SK-N-SH (cell line): ENCODE data around the gene IRF2BP1. TPM values are rescaled to one million over a fixed set of nuclear protein-coding genes. Genes with fewer than 3 reads are reported as not detected.

Experiments used
- CTCF ChIA-PET: fragments of 300-600, 350-600 bp; formaldehyde crosslinking; extraction: SDS; loops from one replicate; lab custom pipeline; 2021; lab: Yijun Ruan, JAX
- POLR2A ChIA-PET: fragments of 350-600 bp; sonication (Branson Sonifier 250); formaldehyde crosslinking; extraction: SDS; loops from one replicate; lab custom pipeline; 2020; ENCODE audit warnings: antibody characterized with exemption, inconsistent platforms; lab: Yijun Ruan, JAX
- DNase-seq: peaks from one replicate; pipeline ENCODE4 v3.0.0; 2012
- H2AFZ ChIP-seq: fragments of 200-600 bp; sonication (generic); 2 replicates; pipeline ENCODE4 v1.8.1; 2016; ENCODE audit warnings: antibody characterized with exemption, mild to moderate bottlenecking, low read depth
- H3F3A ChIP-seq: fragments of 200-600 bp; sonication (generic); replicated peaks from 2 replicates; pipeline ENCODE3; 2016; ENCODE audit warnings: antibody characterized with exemption, mild to moderate bottlenecking; ENCODE audit not compliant: insufficient read depth
- H3K27ac ChIP-seq, 2 experiments: fragments of 200-500 bp in 1 of 2; fragments of 200-600 bp in 1 of 2; sonication (Bioruptor generic) in 1 of 2; sonication (generic), shearing (Covaris generic) in 1 of 2; 2 replicates each; pipeline versions ENCODE4 v1.5.1 to v1.6.1; 2014 to 2016; ENCODE audit warnings: low read depth in 2 of 2, inconsistent platforms in 1 of 2, low read length in 1 of 2, mild to moderate bottlenecking in 1 of 2, mixed read lengths in 1 of 2
- H3K27me3 ChIP-seq: fragments of 200-600 bp; sonication (generic), shearing (Covaris generic); 2 replicates; pipeline ENCODE4 v1.6.1; 2016; ENCODE audit warnings: mixed run types; ENCODE audit not compliant: insufficient read depth
- H3K36me3 ChIP-seq, 2 experiments: fragments of 200-500 bp in 1 of 2; fragments of 200-600 bp in 1 of 2; sonication (Bioruptor generic) in 1 of 2; sonication (generic) in 1 of 2; replicated peaks in 1 of 2; 2 replicates each; pipeline versions ENCODE3 to v1.5.1; 2014 to 2016; ENCODE audit warnings: low read length in 1 of 2, mild to moderate bottlenecking in 1 of 2; ENCODE audit not compliant: insufficient read depth in 2 of 2, control insufficient read depth in 1 of 2
- H3K4me1 ChIP-seq, 2 experiments: fragments of 200-500 bp in 1 of 2; fragments of 200-600 bp in 1 of 2; sonication (Bioruptor generic) in 1 of 2; sonication (generic), shearing (Covaris generic) in 1 of 2; 2 replicates each; pipeline versions ENCODE4 v1.5.1 to v1.6.1; 2014 to 2016; ENCODE audit warnings: low read depth in 1 of 2, low read length in 1 of 2, mixed run types in 1 of 2; ENCODE audit not compliant: insufficient read depth in 2 of 2, control insufficient read depth in 1 of 2
- H3K4me2 ChIP-seq: fragments of 200-600 bp; sonication (generic), shearing (Covaris generic); 2 replicates; pipeline ENCODE4 v1.6.1; 2017; ENCODE audit warnings: mixed run types
- H3K4me3 ChIP-seq, 2 experiments: fragments of 200-500 bp in 1 of 2; fragments of 200-600 bp in 1 of 2; sonication (Bioruptor generic) in 1 of 2; sonication (generic), shearing (Covaris generic) in 1 of 2; 2 replicates each; pipeline versions ENCODE4 v1.5.1 to v1.8.1; 2014 to 2016; ENCODE audit warnings: low read depth in 2 of 2, inconsistent platforms in 1 of 2, low read length in 1 of 2, mild to moderate bottlenecking in 1 of 2, mixed read lengths in 1 of 2, moderate library complexity in 1 of 2
- H3K79me2 ChIP-seq: fragments of 200-600 bp; sonication (generic); 2 replicates; pipeline ENCODE4 v1.8.1; 2017; ENCODE audit warnings: mild to moderate bottlenecking; ENCODE audit not compliant: insufficient read depth
- H3K9ac ChIP-seq: fragments of 200-600 bp; sonication (generic); 2 replicates; pipeline ENCODE4 v1.6.1; 2017; ENCODE audit warnings: mixed run types
- H3K9me2 ChIP-seq: fragments of 200-600 bp; sonication (generic); 2 replicates; pipeline ENCODE4 v1.6.1; 2017; ENCODE audit warnings: mixed run types
- H3K9me3 ChIP-seq: fragments of 200-600 bp; sonication (generic); 2 replicates; pipeline ENCODE4 v1.6.1; 2017; ENCODE audit warnings: mixed run types, mild to moderate bottlenecking, moderate library complexity
- H4K20me1 ChIP-seq: fragments of 200-600 bp; sonication (generic); 2 replicates; pipeline ENCODE4 v1.6.1; 2017; ENCODE audit warnings: mild to moderate bottlenecking, mixed run types; ENCODE audit not compliant: insufficient read depth
- CHD2 ChIP-seq: fragments of 150-350 bp; IDR thresholded peaks from 2 replicates; pipeline ENCODE4 v1.6.1; 2018; ENCODE audit warnings: low read length; ENCODE audit not compliant: partially characterized antibody
- ELF1 ChIP-seq: IDR thresholded peaks from 2 replicates; pipeline ENCODE4 v1.4.0; 2012
- FOXJ3 ChIP-seq: sonication (generic); formaldehyde crosslinking; IDR thresholded peaks from 2 replicates; pipeline ENCODE4 v1.5.1; 2020; ENCODE audit warnings: mild to moderate bottlenecking, missing genetic modification reagents
- FOXM1 ChIP-seq: IDR thresholded peaks from 2 replicates; pipeline ENCODE4 v1.4.0; 2012; ENCODE audit warnings: low read depth, mild to moderate bottlenecking
- GABPA ChIP-seq: IDR thresholded peaks from 2 replicates; pipeline ENCODE4 v1.4.0; 2012; ENCODE audit warnings: low read depth, mild to moderate bottlenecking
- IRF3 ChIP-seq: fragments of 150-350 bp; IDR thresholded peaks from 2 replicates; pipeline ENCODE4 v1.6.1; 2016; ENCODE audit warnings: mild to moderate bottlenecking, low read depth, low read length
- MAX ChIP-seq: IDR thresholded peaks from 2 replicates; pipeline ENCODE4 v1.4.0; 2012; ENCODE audit warnings: low read depth
- MXI1 ChIP-seq: IDR thresholded peaks from 2 replicates; pipeline ENCODE4 v1.6.1; 2012; ENCODE audit warnings: mild to moderate bottlenecking, low read depth, low read length, improper control_type of control experiment
- NRF1 ChIP-seq: IDR thresholded peaks from 2 replicates; pipeline ENCODE4 v1.6.1; 2012; ENCODE audit warnings: low read depth, mild to moderate bottlenecking, low read length
- PBX3 ChIP-seq: IDR thresholded peaks from 2 replicates; pipeline ENCODE4; 2012
- POLR2AphosphoS5 ChIP-seq: IDR thresholded peaks from 2 replicates; pipeline ENCODE4 v1.6.1; 2012; ENCODE audit warnings: low read depth, low read length
- RAD21 ChIP-seq: IDR thresholded peaks from 2 replicates; pipeline ENCODE4 v1.6.1; 2012; ENCODE audit warnings: mild to moderate bottlenecking, low read length
- RCOR1 ChIP-seq: fragments of 150-350 bp; IDR thresholded peaks from 2 replicates; pipeline ENCODE4 v1.6.1; 2017; ENCODE audit warnings: antibody characterized with exemption, low read length
- RFX5 ChIP-seq: IDR thresholded peaks from 2 replicates; pipeline ENCODE4 v1.6.1; 2012; ENCODE audit warnings: mild to moderate bottlenecking, improper control_type of control experiment, low read length
- RXRA ChIP-seq: IDR thresholded peaks from 2 replicates; pipeline ENCODE4 v1.4.0; 2012; ENCODE audit warnings: low read depth, mild to moderate bottlenecking, borderline replicate concordance
- SIN3A ChIP-seq: IDR thresholded peaks from 2 replicates; pipeline ENCODE4 v1.6.1; 2012; ENCODE audit warnings: low read depth, mild to moderate bottlenecking, low read length, moderate library complexity, borderline replicate concordance
- SMC3 ChIP-seq: IDR thresholded peaks from 2 replicates; pipeline ENCODE4 v1.6.1; 2012; ENCODE audit warnings: low read depth, low read length, improper control_type of control experiment
- USF1 ChIP-seq: IDR thresholded peaks from 2 replicates; pipeline ENCODE4 v1.4.0; 2012; ENCODE audit warnings: low read depth, borderline replicate concordance
- USF2 ChIP-seq: fragments of 150-350 bp; IDR thresholded peaks from 2 replicates; pipeline ENCODE4 v1.6.1; 2017; ENCODE audit warnings: antibody characterized with exemption, low read length, low read depth, borderline replicate concordance
- YY1 ChIP-seq: IDR thresholded peaks from 2 replicates; pipeline ENCODE4 v1.4.0; 2012; ENCODE audit warnings: low read depth, mild to moderate bottlenecking
- WGBS: methylation state at CpG from one replicate; pipeline ENCODE4 v1.1.6; 2017; ENCODE audit warnings: low lambda C conversion rate; 5-methylcytosine and 5-hydroxymethylcytosine counted together
- polyA plus RNA-seq, 3 experiments: library from polyadenylated mRNA; depleted of rRNA; stranded (reverse); fragments of >200 nt; gene quantifications; 2 replicates each; pipeline ENCODE4 v1.2.3, GENCODE V29; 2012

Gene IRF2BP1
- polyA plus RNA-seq, 1 of the 3 experiments (the other 2 are of a cell fraction) = 16.8 TPM

- 14% methylated on average over 28 of the region's 33 CpGs for WGBS
- H3K4me3 ChIP-seq = peak overlapping the region in 1 of 2 experiments; percentile 33; a peak in 3 of 4 replicates
Measured at GRCh38 chr19:45927565-45928261, 41.8 kb upstream of the IRF2BP1 start.

More at GRCh38 chr19:45927565-45928261, 41.8 kb upstream of the IRF2BP1 start:
- H3K36me3 ChIP-seq = no peaks in the 10 kb centered on the region
- no peak overlapping the region for H3K27ac ChIP-seq
- H3K4me2 ChIP-seq = peak overlapping the region; percentile 53; the same call in 1 of the 2 replicates
- TF ChIP-seq SMC3 (0 out of 2 replicates have a peak, but pooled peaks have one; percentile 20), RAD21 (peak; percentile 35; the same call in 1 of the 2 replicates), USF2 (peak; percentile 63; the same call in 1 of the 2 replicates), ELF1 (peak; percentile 55; the same call in 1 of the 2 replicates), USF1 (peak; percentile 91), PBX3 (no peak), IRF3 (peak; percentile 88), MXI1 (peak; percentile 77; the same call in 1 of the 2 replicates), RCOR1 (0 out of 2 replicates have a peak, but pooled peaks have one; percentile 63), RXRA (no peak), RFX5 (no peak), FOXJ3 (CRISPR knock-in tag) (no peak), FOXM1 (peak; percentile 72; the same call in 1 of the 2 replicates), CHD2 (peak; percentile 95), NRF1 (peak; percentile 70), YY1 (no peak), SIN3A (peak; percentile 88; the same call in 1 of the 2 replicates), GABPA (peak; percentile 55), MAX (peak; percentile 98), POLR2AphosphoS5 (peak; percentile 86)
- H3K4me1 ChIP-seq = peaks cover 0 to 5% of the 10 kb centered on the region in 2 experiments; a peak in 1 of 4 replicates
- H2AFZ ChIP-seq = peak overlapping the region; percentile 53; the same call in 1 of the 2 replicates
- H3K9me3 ChIP-seq = no peaks in the 10 kb centered on the region
- peak; percentile 97 for DNase-seq
- ChIA-PET CTCF (interaction anchor here (0.6 to 1.4 kb wide), 6 partner anchors 24 to 1557 kb away, joined by 3 to 8 read pairs (median 3); partner anchors contain the start of genes KPTN and QPCTL), POLR2A (no interaction called here)
- no peaks in the 10 kb centered on the region for H3K27me3 ChIP-seq
- H3K79me2 ChIP-seq = no peaks in the 10 kb centered on the region
- H3K9ac ChIP-seq = peak overlapping the region; percentile 34; the same call in 1 of the 2 replicates
- no peaks in the 10 kb centered on the region for H3F3A ChIP-seq
- no peaks in the 10 kb centered on the region for H3K9me2 ChIP-seq
- H4K20me1 ChIP-seq = no peaks in the 10 kb centered on the region
